HG03139 (cell line): ENCODE measurements around the gene NEDD4L.
"Not testable (repeated sequence)": the region's sequence is repeated elsewhere in the genome, so short reads cannot be mapped to it uniquely, and the experiment has no call there.

Experiments used
- ATAC-seq: cut with Tn5 transposase; IDR thresholded peaks from one replicate; pipeline ENCODE4 v1.9.1; 2021; ENCODE audit not compliant: unreplicated experiment

The NEDD4L gene

GRCh38 chr18:58407649-58408407, 363.8 kb downstream of the NEDD4L start:
- no peak for ATAC-seq

GRCh38 chr18:58408665-58409064, 364.6 kb downstream of the NEDD4L start:
- no peak for ATAC-seq

- no peak for ATAC-seq
These were observed 365.9 kb downstream of the NEDD4L start for GRCh38 chr18:58409802-58410445.

- no peak for ATAC-seq
These were observed 367.3 kb downstream of the NEDD4L start for GRCh38 chr18:58411323-58411722.

GRCh38 chr18:58412844-58413666, 369.0 kb downstream of the NEDD4L start:
- no peak for ATAC-seq

GRCh38 chr18:58413667-58414628, 369.9 kb downstream of the NEDD4L start:
- no peak for ATAC-seq

- no peak for ATAC-seq
These were observed 372.1 kb downstream of the NEDD4L start for GRCh38 chr18:58416014-58416703.

- ATAC-seq: no peak
These were observed 373.0 kb downstream of the NEDD4L start for GRCh38 chr18:58416704-58417683.

GRCh38 chr18:58417752-58418151, 373.7 kb downstream of the NEDD4L start:
- ATAC-seq: no peak

GRCh38 chr18:58418361-58418760, 374.3 kb downstream of the NEDD4L start:
- ATAC-seq: no peak

- no peak for ATAC-seq
These were observed 375.7 kb downstream of the NEDD4L start for GRCh38 chr18:58419587-58420199.

GRCh38 chr18:58426611-58427010, 382.6 kb downstream of the NEDD4L start:
- no peak for ATAC-seq

- ATAC-seq: no peak
These were observed 383.3 kb downstream of the NEDD4L start for GRCh38 chr18:58427321-58427720.

- no peak for ATAC-seq
These were observed 385.4 kb downstream of the NEDD4L start for GRCh38 chr18:58429442-58429841.

GRCh38 chr18:58431215-58431614, 387.2 kb downstream of the NEDD4L start:
- no peak for ATAC-seq

GRCh38 chr18:58432050-58432727, 388.2 kb downstream of the NEDD4L start:
- ATAC-seq: no peak

GRCh38 chr18:58435221-58436005, 391.4 kb downstream of the NEDD4L start:
- not testable (repeated sequence) for ATAC-seq
